Stimulated activated CD4-positive, alpha-beta T cell treated with anti-CD3 and anti-CD28 coated beads, Interleukin-2, amount 100 ng/mL, for 4 hours (primary cell): Measurements from ENCODE around the gene MYD88.
"Not testable (repeated sequence)": the region's sequence is repeated elsewhere in the genome, so short reads cannot be mapped to it uniquely, and the experiment has no call there.

Experiments used
- DNase-seq: peaks from one replicate; pipeline ENCODE4 v3.0.0-alpha.2; 2020; ENCODE audit warnings: low read depth

The MYD88 gene

GRCh38 chr3:38126121-38126892 is 12.2 kb upstream of the MYD88 start:
- DNase-seq = no peak

GRCh38 chr3:38127611-38128302 is 10.7 kb upstream of the MYD88 start:
- DNase-seq = no peak

GRCh38 chr3:38128303-38128655 is 10.2 kb upstream of the MYD88 start:
- DNase-seq = no peak

GRCh38 chr3:38129058-38129457 is 9.4 kb upstream of the MYD88 start:
- no peak for DNase-seq

- DNase-seq = no peak
Observed at GRCh38 chr3:38130631-38131065, 7.8 kb upstream of the MYD88 start.

- no peak for DNase-seq
Observed at GRCh38 chr3:38131621-38132369, 6.7 kb upstream of the MYD88 start.

GRCh38 chr3:38133209-38133556 is 5.3 kb upstream of the MYD88 start:
- DNase-seq = no peak

- no peak for DNase-seq
Observed at GRCh38 chr3:38133557-38134405, 4.7 kb upstream of the MYD88 start.

GRCh38 chr3:38134517-38135143 is 3.8 kb upstream of the MYD88 start:
- not testable (repeated sequence) for DNase-seq

GRCh38 chr3:38135621-38136277 is 2.7 kb upstream of the MYD88 start:
- not testable (repeated sequence) for DNase-seq

GRCh38 chr3:38136393-38136776 is 2.1 kb upstream of the MYD88 start:
- no peak for DNase-seq

GRCh38 chr3:38136777-38137614 is 1.5 kb upstream of the MYD88 start, which contains the start of gene ACAA1:
TSS of gene ACAA1 (minus strand) at chr3:38137127. CDS start at chr3:38137035, 92 bp downstream.
- DNase-seq = peak; percentile 96

GRCh38 chr3:38137615-38138348 is 679 bp upstream of the MYD88 start:
- DNase-seq = no peak

GRCh38 chr3:38139191-38139590 is 730 bp downstream of the MYD88 start:
- no peak for DNase-seq

- DNase-seq = no peak
Observed at GRCh38 chr3:38139652-38140051, 1.2 kb downstream of the MYD88 start.

GRCh38 chr3:38140326-38141172 is 2.1 kb downstream of the MYD88 start:
- no peak for DNase-seq

- no peak for DNase-seq
Observed at GRCh38 chr3:38141173-38141951, 2.9 kb downstream of the MYD88 start.

- no peak for DNase-seq
Observed at GRCh38 chr3:38141952-38142273, 3.5 kb downstream of the MYD88 start.
